ENCODE results near the gene PRKD2. TPM values are rescaled to one million over a fixed set of nuclear protein-coding genes. Genes with fewer than 3 reads are reported as not detected.

Gene PRKD2
- polyA plus RNA-seq, 3 donors = 6.5 to 46.9 (median 8.1) TPM

DNA sequence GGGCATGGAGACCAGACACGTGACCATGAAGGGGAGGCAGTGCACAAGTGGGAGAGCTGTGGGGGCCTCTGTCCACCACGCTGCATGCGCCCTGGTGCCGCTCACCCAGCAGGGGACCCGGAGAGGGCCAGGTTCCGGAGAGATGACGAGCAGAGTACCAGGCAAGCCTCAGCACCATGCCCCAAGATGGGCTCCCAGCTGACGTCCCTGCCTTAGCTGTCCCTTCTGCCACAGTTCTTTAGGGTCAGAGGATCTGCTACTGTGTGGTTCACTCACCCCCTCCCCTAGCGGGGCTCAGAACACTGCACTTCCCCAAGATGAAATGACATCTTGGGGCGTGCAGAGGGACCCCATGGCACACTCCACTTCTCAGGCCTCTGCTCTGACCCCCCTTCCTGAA lies 9.6 kb upstream of the PRKD2 start:
- no peak for DNase-seq
- H3K9me3 ChIP-seq (replicated peaks in 1 of 2; ENCODE audit: control insufficient read depth in 1 of 2, insufficient read depth in 1 of 2, low read length in 2 of 2) = no peaks in the 10 kb centered on the region
- Mint-ChIP-seq H3K9me3 (peaks cover 0 to 2% (median 0%) of the 10 kb centered on the region in 7 donors), H3K36me3 (peaks cover 82 to 94% of the 10 kb centered on the region in 2 donors), H3K4me3 (no peak overlapping the region), H3K27me3 (ENCODE audit: low read depth in 3 of 3) (peaks cover 2% of the 10 kb centered on the region in 3 donors), H3K4me1 (peaks cover 36% of the 10 kb centered on the region), H3K27ac (no peak overlapping the region)
- no peak overlapping the region for H3K4me2 ChIP-seq (replicated peaks; ENCODE audit: extremely low read depth, low read length, poor library complexity, severe bottlenecking)
- H3K27me3 ChIP-seq (ENCODE audit: control insufficient read depth in 2 of 2, insufficient read depth in 2 of 2, low read length in 2 of 2) = no peaks in the 10 kb centered on the region
- peaks cover 28 to 33% of the 10 kb centered on the region in 2 donors for H3K4me1 ChIP-seq (ENCODE audit: control insufficient read depth in 1 of 2, insufficient read depth in 2 of 2, low read length in 2 of 2)
- WGBS (ENCODE audit: insufficient coverage) = 95% methylated on average over 10 of the region's 10 CpGs
- intact Hi-C loops (cut with micrococcal nuclease) = no loop called here
- H3K27ac ChIP-seq (ENCODE audit: low read depth in 1 of 2, low read length in 2 of 2) = no peak overlapping the region
- H2AFZ ChIP-seq (ENCODE audit: insufficient read depth, low read depth, low read length, poor library complexity, severe bottlenecking) = no peak overlapping the region
- H3K79me2 ChIP-seq (ENCODE audit: insufficient read depth, low read length) = peaks cover 33% of the 10 kb centered on the region
- no peak overlapping the region for H3K9ac ChIP-seq (ENCODE audit: insufficient read depth, low read length, poor library complexity, severe bottlenecking)
- H4K20me1 ChIP-seq (ENCODE audit: insufficient read depth, low read length) = peaks cover 99% of the 10 kb centered on the region
- TF ChIP-seq, protein P1, sequence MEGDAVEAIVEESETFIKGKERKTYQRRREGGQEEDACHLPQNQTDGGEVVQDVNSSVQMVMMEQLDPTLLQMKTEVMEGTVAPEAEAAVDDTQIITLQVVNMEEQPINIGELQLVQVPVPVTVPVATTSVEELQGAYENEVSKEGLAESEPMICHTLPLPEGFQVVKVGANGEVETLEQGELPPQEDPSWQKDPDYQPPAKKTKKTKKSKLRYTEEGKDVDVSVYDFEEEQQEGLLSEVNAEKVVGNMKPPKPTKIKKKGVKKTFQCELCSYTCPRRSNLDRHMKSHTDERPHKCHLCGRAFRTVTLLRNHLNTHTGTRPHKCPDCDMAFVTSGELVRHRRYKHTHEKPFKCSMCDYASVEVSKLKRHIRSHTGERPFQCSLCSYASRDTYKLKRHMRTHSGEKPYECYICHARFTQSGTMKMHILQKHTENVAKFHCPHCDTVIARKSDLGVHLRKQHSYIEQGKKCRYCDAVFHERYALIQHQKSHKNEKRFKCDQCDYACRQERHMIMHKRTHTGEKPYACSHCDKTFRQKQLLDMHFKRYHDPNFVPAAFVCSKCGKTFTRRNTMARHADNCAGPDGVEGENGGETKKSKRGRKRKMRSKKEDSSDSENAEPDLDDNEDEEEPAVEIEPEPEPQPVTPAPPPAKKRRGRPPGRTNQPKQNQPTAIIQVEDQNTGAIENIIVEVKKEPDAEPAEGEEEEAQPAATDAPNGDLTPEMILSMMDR (IDR thresholded peaks at IDR 0.05) = no peak
- H3K36me3 ChIP-seq (replicated peaks in 1 of 2; ENCODE audit: control insufficient read depth in 1 of 2, insufficient read depth in 2 of 2, low read length in 2 of 2) = peaks cover 91 to 92% of the 10 kb centered on the region in 2 donors
- H3K4me3 ChIP-seq (replicated peaks in 1 of 3; ENCODE audit: low read depth in 2 of 3, low read length in 3 of 3) = no peak overlapping the region

DNA sequence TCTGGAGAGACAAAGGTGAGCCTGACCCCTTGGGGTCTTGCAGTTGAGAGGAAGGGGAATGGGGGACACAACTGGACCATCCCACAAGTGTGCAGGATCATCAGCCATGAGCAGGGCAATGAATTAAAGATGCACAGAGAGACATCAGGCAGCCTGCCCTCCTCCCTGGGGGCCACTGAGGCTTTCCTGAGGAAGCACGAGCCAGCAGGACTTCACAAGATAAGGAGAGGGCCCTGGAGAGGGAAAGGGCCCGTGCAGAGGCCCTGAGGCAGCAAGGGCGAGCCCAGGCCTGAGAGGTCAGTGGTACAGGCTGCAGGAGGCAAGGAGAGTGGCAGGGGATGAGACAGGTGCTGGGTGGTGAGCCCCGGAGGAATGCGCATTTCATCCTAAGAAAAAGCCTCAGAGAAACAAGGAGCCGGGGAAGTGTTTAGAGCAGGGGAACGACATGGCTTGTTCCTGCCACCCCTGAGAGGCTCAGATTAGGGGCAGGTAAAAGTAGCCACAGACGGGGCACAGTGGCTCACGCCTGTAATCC lies 9.0 kb upstream of the PRKD2 start:
- peaks cover 32% of the 10 kb centered on the region for H3K4me1 Mint-ChIP-seq
- peaks cover 86 to 99% of the 10 kb centered on the region in 2 donors for H3K36me3 Mint-ChIP-seq
- H3K9ac ChIP-seq (ENCODE audit: insufficient read depth, low read length, poor library complexity, severe bottlenecking) = no peak overlapping the region
- intact Hi-C loops (cut with micrococcal nuclease) = no loop called here
- peaks cover 33% of the 10 kb centered on the region for H3K79me2 ChIP-seq (ENCODE audit: insufficient read depth, low read length)
- peaks cover 100% of the 10 kb centered on the region for H4K20me1 ChIP-seq (ENCODE audit: insufficient read depth, low read length)
- no peak overlapping the region for H3K27ac ChIP-seq (ENCODE audit: low read depth in 1 of 2, low read length in 2 of 2)
- H3K36me3 ChIP-seq (replicated peaks in 1 of 2; ENCODE audit: control insufficient read depth in 1 of 2, insufficient read depth in 2 of 2, low read length in 2 of 2) = peaks cover 97 to 99% of the 10 kb centered on the region in 2 donors
- H3K27me3 ChIP-seq (ENCODE audit: control insufficient read depth in 2 of 2, insufficient read depth in 2 of 2, low read length in 2 of 2) = no peaks in the 10 kb centered on the region
- WGBS (ENCODE audit: insufficient coverage) = 99% methylated on average over 9 of the region's 9 CpGs
- no peak overlapping the region for H3K4me3 Mint-ChIP-seq
- H3K4me3 ChIP-seq (replicated peaks in 1 of 3; ENCODE audit: low read depth in 2 of 3, low read length in 3 of 3) = no peak overlapping the region
- peaks cover 2 to 3% (median 2%) of the 10 kb centered on the region in 3 donors for H3K27me3 Mint-ChIP-seq (ENCODE audit: low read depth in 3 of 3)
- DNase-seq = no peak
- H3K4me1 ChIP-seq (ENCODE audit: control insufficient read depth in 1 of 2, insufficient read depth in 2 of 2, low read length in 2 of 2) = peaks cover 21 to 26% of the 10 kb centered on the region in 2 donors
- peaks cover 0 to 2% (median 0%) of the 10 kb centered on the region in 7 donors for H3K9me3 Mint-ChIP-seq
- H3K27ac Mint-ChIP-seq = no peak overlapping the region
- TF ChIP-seq, protein P1 (IDR thresholded peaks at IDR 0.05) = no peak
- no peak overlapping the region for H2AFZ ChIP-seq (ENCODE audit: insufficient read depth, low read depth, low read length, poor library complexity, severe bottlenecking)
- no peak overlapping the region for H3K4me2 ChIP-seq (replicated peaks; ENCODE audit: extremely low read depth, low read length, poor library complexity, severe bottlenecking)
- H3K9me3 ChIP-seq (replicated peaks in 1 of 2; ENCODE audit: control insufficient read depth in 1 of 2, insufficient read depth in 1 of 2, low read length in 2 of 2) = no peaks in the 10 kb centered on the region
